Keratinocyte (primary cell): ENCODE results near the gene PNLDC1. TPM values are rescaled to one million over a fixed set of nuclear protein-coding genes. Genes with fewer than 3 reads are reported as not detected.

Experiments
- DNase-seq: peaks from one replicate; pipeline ENCODE4 v3.0.0-alpha.2; 2011; ENCODE audit warnings: low read depth, missing footprints, low spot score
- FAIRE-seq: peaks from 2 replicates; lab custom pipeline; 2011; peaks lifted over from hg19 to GRCh38; lab: Jason Lieb, UNC
- H2AFZ ChIP-seq: 2 replicates; pipeline ENCODE4 v1.6.0; 2012; ENCODE audit warnings: low read length, control low read depth, inconsistent platforms; ENCODE audit not compliant: control insufficient read depth
- H3K27ac ChIP-seq: 2 replicates; pipeline ENCODE4 v1.5.1; 2011; ENCODE audit warnings: low read length; ENCODE audit not compliant: control insufficient read depth, insufficient read depth
- H3K27me3 ChIP-seq: 3 replicates; pipeline ENCODE4 v1.6.0; 2011; ENCODE audit warnings: low read length; ENCODE audit not compliant: control insufficient read depth, insufficient read depth; ENCODE audit errors: extremely low read depth
- H3K36me3 ChIP-seq, 2 experiments: 2 replicates in 1 of 2; 3 replicates in 1 of 2; pipeline ENCODE4 v1.5.1; 2011; ENCODE audit warnings: low read length in 2 of 2, mild to moderate bottlenecking in 1 of 2; ENCODE audit not compliant: control insufficient read depth in 2 of 2, insufficient read depth in 2 of 2; ENCODE audit errors: extremely low read depth in 1 of 2
- H3K4me1 ChIP-seq: 3 replicates; pipeline ENCODE4 v1.5.1; 2011; ENCODE audit warnings: low read length; ENCODE audit not compliant: control insufficient read depth, insufficient read depth; ENCODE audit errors: extremely low read depth
- H3K4me2 ChIP-seq: 3 replicates; pipeline ENCODE4 v1.6.0; 2011; ENCODE audit warnings: low read depth, low read length; ENCODE audit not compliant: control insufficient read depth, insufficient read depth; ENCODE audit errors: extremely low read depth
- H3K4me3 ChIP-seq, 3 experiments: fragments of 200-600 bp in 1 of 3; sonication (generic) in 1 of 3; 2 replicates in 2 of 3; 3 replicates in 1 of 3; pipeline ENCODE4 v1.5.1; 2011 to 2016; ENCODE audit warnings: low read length in 3 of 3, mild to moderate bottlenecking in 3 of 3, control low read depth in 2 of 3, inconsistent platforms in 1 of 3, low read depth in 1 of 3, mixed read lengths in 1 of 3, mixed run types in 1 of 3, moderate library complexity in 1 of 3; ENCODE audit not compliant: control insufficient read depth in 2 of 3, insufficient read depth in 2 of 3; ENCODE audit errors: extremely low read depth in 1 of 3
- H3K79me2 ChIP-seq: 2 replicates; pipeline ENCODE4 v1.6.0; 2012; ENCODE audit warnings: low read length; ENCODE audit not compliant: control insufficient read depth, insufficient read depth
- H3K9ac ChIP-seq: 3 replicates; pipeline ENCODE4 v1.6.0; 2011; ENCODE audit warnings: low read length; ENCODE audit not compliant: control insufficient read depth, insufficient read depth; ENCODE audit errors: extremely low read depth
- H3K9me1 ChIP-seq: 3 replicates; pipeline ENCODE4 v1.6.0; 2011; ENCODE audit warnings: low read length; ENCODE audit not compliant: control insufficient read depth, insufficient read depth; ENCODE audit errors: extremely low read depth
- H3K9me3 ChIP-seq: 2 replicates; pipeline ENCODE4 v1.5.1; 2012; ENCODE audit warnings: low read depth, low read length; ENCODE audit not compliant: control insufficient read depth
- H4K20me1 ChIP-seq: 3 replicates; pipeline ENCODE4 v1.6.0; 2011; ENCODE audit warnings: low read length; ENCODE audit not compliant: control insufficient read depth, insufficient read depth; ENCODE audit errors: extremely low read depth
- CTCF ChIP-seq, 3 experiments: IDR thresholded peaks in 1 of 3; conservative IDR thresholded peaks in 1 of 3; optimal IDR thresholded peaks in 1 of 3; 2 replicates in 2 of 3; 3 replicates in 1 of 3; pipeline versions ENCODE3 to v1.5.1; 2011; ENCODE audit warnings: low read length in 3 of 3, mild to moderate bottlenecking in 3 of 3, moderate library complexity in 2 of 3, control low read depth in 1 of 3, inconsistent platforms in 1 of 3; ENCODE audit not compliant: insufficient read depth in 2 of 3; ENCODE audit errors: extremely low read depth in 1 of 3
- EZH2 ChIP-seq: IDR thresholded peaks from one replicate; pipeline ENCODE4 v1.6.1; 2012; ENCODE audit warnings: inconsistent platforms, mild to moderate bottlenecking, low read length, moderate library complexity
- dilution Hi-C: fragments of 300-500 bp; cut with MboI; formaldehyde crosslinking; loops from one replicate; pipeline ENCODE4 v1.7.0; 2020; ENCODE audit warnings: low sequenced_read_pairs; ENCODE audit not compliant: extremely low pct_ligation_motif_present
- polyA plus RNA-seq, 5 experiments: library from polyadenylated mRNA; depleted of rRNA in 3 of 5; stranded (reverse) in 3 of 5; stranded (forward) in 1 of 5; unstranded in 1 of 5; fragments of >200 nt; gene quantifications; 1 replicate in 1 of 5; 2 replicates in 3 of 5; 3 replicates in 1 of 5; pipeline versions ENCODE4 v1.2.1 to v1.2.3, GENCODE V29; 2011 to 2012; ENCODE audit warnings: missing spikeins in 2 of 5, low read depth in 1 of 5, low replicate concordance in 1 of 5

The PNLDC1 gene
- polyA plus RNA-seq, 1 donor (not counting 4 experiments of a cell fraction or from before 2014, with no cell fraction given), result 0.14 TPM

GRCh38 chr6:159801935-159802334 lies 1.9 kb downstream of the PNLDC1 start:
- no peak overlapping the region for H3K27ac ChIP-seq
- no peak overlapping the region for H3K4me3 ChIP-seq
- no peaks in the 10 kb centered on the region for H3K27me3 ChIP-seq
- H3K79me2 ChIP-seq, result no peaks in the 10 kb centered on the region
- no peaks in the 10 kb centered on the region for H3K9me3 ChIP-seq
- no peak overlapping the region for H2AFZ ChIP-seq
- FAIRE-seq, result no peak
- TF ChIP-seq CTCF (optimal IDR thresholded peaks at IDR 0.05 in 1 of 3, IDR thresholded peaks at IDR 0.05 in 1 of 3, conservative IDR thresholded peaks at IDR 0.05 in 1 of 3; ENCODE audit: extremely low read depth in 1 of 3, insufficient read depth in 2 of 3, low read length in 3 of 3) (no peak), EZH2 (no peak)
- DNase-seq, result no peak
- no peaks in the 10 kb centered on the region for H4K20me1 ChIP-seq
- dilution Hi-C loops, result no loop called here
- H3K9me1 ChIP-seq, result no peaks in the 10 kb centered on the region
- no peak overlapping the region for H3K9ac ChIP-seq
- peaks cover 1% of the 10 kb centered on the region for H3K4me1 ChIP-seq
- H3K4me2 ChIP-seq, result no peak overlapping the region
- H3K36me3 ChIP-seq, result peaks cover 0 to 12% of the 10 kb centered on the region in 2 experiments

GRCh38 chr6:159804504-159804903 lies 4.4 kb downstream of the PNLDC1 start:
- Histone ChIP-seq H3K9me3 (no peaks in the 10 kb centered on the region), H3K79me2 (no peaks in the 10 kb centered on the region), H4K20me1 (no peaks in the 10 kb centered on the region), H3K27me3 (no peaks in the 10 kb centered on the region), H3K4me2 (no peak overlapping the region), H2AFZ (no peak overlapping the region), H3K27ac (no peak overlapping the region), H3K9ac (no peak overlapping the region), H3K4me1 (peaks cover 7% of the 10 kb centered on the region), H3K36me3 (peaks cover 0 to 2% of the 10 kb centered on the region in 2 experiments), H3K4me3 (no peak overlapping the region), H3K9me1 (no peaks in the 10 kb centered on the region)
- TF ChIP-seq CTCF (optimal IDR thresholded peaks at IDR 0.05 in 1 of 3, IDR thresholded peaks at IDR 0.05 in 1 of 3, conservative IDR thresholded peaks at IDR 0.05 in 1 of 3; ENCODE audit: extremely low read depth in 1 of 3, insufficient read depth in 2 of 3, low read length in 3 of 3), result no peak
- TF ChIP-seq EZH2, result no peak
- DNase-seq (no peak), FAIRE-seq (no peak)
- dilution Hi-C loops, result no loop called here
